ENCODE measurements around the gene ARFGAP3.

- no peak for TF ChIP-seq USF2 (CRISPR knock-in tag; IDR thresholded peaks at IDR 0.05)
- no peak for TF ChIP-seq CTCF (IDR thresholded peaks at IDR 0.05)
- no peak for TF ChIP-seq MAX (CRISPR knock-in tag; IDR thresholded peaks at IDR 0.05)
- TF ChIP-seq FOXJ3 (CRISPR knock-in tag; IDR thresholded peaks at IDR 0.05; ENCODE audit: borderline replicate concordance): no peak
- TF ChIP-seq ZNF138 (CRISPR knock-in tag; conservative IDR thresholded peaks at IDR 0.05): no peak
- no peak for TF ChIP-seq PRDM15 (CRISPR knock-in tag; IDR thresholded peaks at IDR 0.05)
- TF ChIP-seq ZNF232 (CRISPR knock-in tag; IDR thresholded peaks at IDR 0.05): no peak
- TF ChIP-seq ZNF671 (CRISPR knock-in tag; IDR thresholded peaks at IDR 0.05): no peak
- TF ChIP-seq IRF2 (CRISPR knock-in tag; IDR thresholded peaks at IDR 0.05; ENCODE audit: borderline replicate concordance, low read depth): no peak
- no peak for TF ChIP-seq CDX4 (CRISPR knock-in tag; IDR thresholded peaks at IDR 0.05; ENCODE audit: borderline replicate concordance)
- no peak for TF ChIP-seq AFF4 (CRISPR knock-in tag; IDR thresholded peaks at IDR 0.05; ENCODE audit: borderline replicate concordance)
- TF ChIP-seq ATF3 (CRISPR knock-in tag; conservative IDR thresholded peaks at IDR 0.05): no peak
- TF ChIP-seq ELF4 (CRISPR knock-in tag; IDR thresholded peaks at IDR 0.05; ENCODE audit: low read depth): no peak
- no peak for TF ChIP-seq ATF6 (CRISPR knock-in tag; IDR thresholded peaks at IDR 0.05)
Measured at GRCh38 chr22:42814215-42814614, 42.9 kb downstream of the ARFGAP3 start.

Measured in WTC11 (cell line).